GM12873 (cell line): ENCODE data around the gene SIK2.

Experiments
- CTCF ChIP-seq: IDR thresholded peaks from 2 replicates; pipeline ENCODE4 v1.5.1; 2012; ENCODE audit warnings: low read depth, mild to moderate bottlenecking, moderate library complexity, low read length, control low read depth; ENCODE audit not compliant: insufficient read depth; ENCODE audit errors: missing control alignments

Gene SIK2

GRCh38 chr11:111605681-111606080, 3.4 kb downstream of the SIK2 start:
- no peak for TF ChIP-seq CTCF

GRCh38 chr11:111606986-111607385, 4.7 kb downstream of the SIK2 start:
- no peak for TF ChIP-seq CTCF

- TF ChIP-seq CTCF, result no peak
Measured at GRCh38 chr11:111607751-111608150, 5.5 kb downstream of the SIK2 start.

GRCh38 chr11:111612224-111612623, 10.0 kb downstream of the SIK2 start:
- no peak for TF ChIP-seq CTCF

- TF ChIP-seq CTCF, result no peak
Measured at GRCh38 chr11:111617286-111617685, 15.0 kb downstream of the SIK2 start.

GRCh38 chr11:111620518-111620917, 18.3 kb downstream of the SIK2 start:
- TF ChIP-seq CTCF, result no peak

GRCh38 chr11:111623527-111624030, 21.3 kb downstream of the SIK2 start:
- no peak for TF ChIP-seq CTCF
